ENCODE results near the gene PRKAG2.

DNA sequence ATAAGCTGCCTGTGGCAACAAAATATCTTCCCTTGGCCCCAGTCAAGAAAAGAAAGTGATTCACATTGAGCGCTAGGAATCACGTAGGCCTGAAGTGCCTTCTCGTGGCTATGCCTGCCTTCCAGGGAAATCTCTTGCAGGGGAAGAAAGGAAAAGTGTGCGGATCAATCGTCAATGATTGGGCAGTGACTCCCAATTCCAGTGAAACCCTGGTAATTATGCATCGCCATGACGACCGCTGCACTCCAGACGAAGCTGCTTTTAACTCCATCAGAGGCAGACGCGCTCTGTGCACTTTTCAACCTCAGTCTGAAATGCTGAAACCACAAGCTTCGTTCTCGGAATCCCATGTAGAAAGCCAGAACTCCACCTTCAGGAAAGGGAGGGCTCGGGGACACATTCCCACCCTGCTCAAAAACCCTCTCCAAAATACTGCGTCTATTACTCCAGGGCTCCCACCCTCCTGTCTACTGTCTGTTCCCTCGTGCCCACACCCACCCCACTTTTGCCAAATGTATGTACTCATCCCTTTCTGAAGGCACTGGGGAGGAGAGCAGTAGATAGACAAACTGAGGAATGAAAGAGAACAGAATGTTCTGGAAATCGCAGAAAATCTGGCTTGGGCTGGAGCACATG is 24.2 kb upstream of the PRKAG2 start:
- no peak for TF ChIP-seq EZH2 (IDR thresholded peaks at IDR 0.05; ENCODE audit: insufficient read depth, poor library complexity, severe bottlenecking)
- TF ChIP-seq EZH2phosphoT487 (IDR thresholded peaks at IDR 0.05; ENCODE audit: insufficient read depth, low read depth) = no peak
